ENCODE data around the gene NFAM1.

NFAM1 gene

GRCh38 chr22:42446151-42446550, 13.9 kb upstream of the NFAM1 start (continued):
- no peak for TF ChIP-seq ZNF221 (tag by site-specific recombination; IDR thresholded peaks at IDR 0.05; ENCODE audit: borderline replicate concordance)
- TF ChIP-seq SCRT1 (tag by site-specific recombination; IDR thresholded peaks at IDR 0.05; ENCODE audit: borderline replicate concordance) = no peak
- no peak for TF ChIP-seq ZNF292 (tag by site-specific recombination; IDR thresholded peaks at IDR 0.05; ENCODE audit: borderline replicate concordance, low read depth)
- no peak for TF ChIP-seq ZNF555 (tag by site-specific recombination; conservative IDR thresholded peaks at IDR 0.05)
- TF ChIP-seq ZNF610 (tag by site-specific recombination; IDR thresholded peaks at IDR 0.05; ENCODE audit: borderline replicate concordance) = no peak
- no peak for TF ChIP-seq ZNF366 (tag by site-specific recombination; conservative IDR thresholded peaks at IDR 0.05)
- no peak for TF ChIP-seq ZNF274 (IDR thresholded peaks at IDR 0.05; ENCODE audit: low read length)
- TF ChIP-seq ZNF274 (tag by site-specific recombination; IDR thresholded peaks at IDR 0.05; ENCODE audit: borderline replicate concordance) = no peak
- no peak for TF ChIP-seq OVOL3 (tag by site-specific recombination; IDR thresholded peaks at IDR 0.05)
- no peak for TF ChIP-seq RBAK (tag by site-specific recombination; IDR thresholded peaks at IDR 0.05)
- TF ChIP-seq, protein P1, sequence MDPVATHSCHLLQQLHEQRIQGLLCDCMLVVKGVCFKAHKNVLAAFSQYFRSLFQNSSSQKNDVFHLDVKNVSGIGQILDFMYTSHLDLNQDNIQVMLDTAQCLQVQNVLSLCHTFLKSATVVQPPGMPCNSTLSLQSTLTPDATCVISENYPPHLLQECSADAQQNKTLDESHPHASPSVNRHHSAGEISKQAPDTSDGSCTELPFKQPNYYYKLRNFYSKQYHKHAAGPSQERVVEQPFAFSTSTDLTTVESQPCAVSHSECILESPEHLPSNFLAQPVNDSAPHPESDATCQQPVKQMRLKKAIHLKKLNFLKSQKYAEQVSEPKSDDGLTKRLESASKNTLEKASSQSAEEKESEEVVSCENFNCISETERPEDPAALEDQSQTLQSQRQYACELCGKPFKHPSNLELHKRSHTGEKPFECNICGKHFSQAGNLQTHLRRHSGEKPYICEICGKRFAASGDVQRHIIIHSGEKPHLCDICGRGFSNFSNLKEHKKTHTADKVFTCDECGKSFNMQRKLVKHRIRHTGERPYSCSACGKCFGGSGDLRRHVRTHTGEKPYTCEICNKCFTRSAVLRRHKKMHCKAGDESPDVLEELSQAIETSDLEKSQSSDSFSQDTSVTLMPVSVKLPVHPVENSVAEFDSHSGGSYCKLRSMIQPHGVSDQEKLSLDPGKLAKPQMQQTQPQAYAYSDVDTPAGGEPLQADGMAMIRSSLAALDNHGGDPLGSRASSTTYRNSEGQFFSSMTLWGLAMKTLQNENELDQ (tag by site-specific recombination; IDR thresholded peaks at IDR 0.05; ENCODE audit: low read depth) = no peak

DNA sequence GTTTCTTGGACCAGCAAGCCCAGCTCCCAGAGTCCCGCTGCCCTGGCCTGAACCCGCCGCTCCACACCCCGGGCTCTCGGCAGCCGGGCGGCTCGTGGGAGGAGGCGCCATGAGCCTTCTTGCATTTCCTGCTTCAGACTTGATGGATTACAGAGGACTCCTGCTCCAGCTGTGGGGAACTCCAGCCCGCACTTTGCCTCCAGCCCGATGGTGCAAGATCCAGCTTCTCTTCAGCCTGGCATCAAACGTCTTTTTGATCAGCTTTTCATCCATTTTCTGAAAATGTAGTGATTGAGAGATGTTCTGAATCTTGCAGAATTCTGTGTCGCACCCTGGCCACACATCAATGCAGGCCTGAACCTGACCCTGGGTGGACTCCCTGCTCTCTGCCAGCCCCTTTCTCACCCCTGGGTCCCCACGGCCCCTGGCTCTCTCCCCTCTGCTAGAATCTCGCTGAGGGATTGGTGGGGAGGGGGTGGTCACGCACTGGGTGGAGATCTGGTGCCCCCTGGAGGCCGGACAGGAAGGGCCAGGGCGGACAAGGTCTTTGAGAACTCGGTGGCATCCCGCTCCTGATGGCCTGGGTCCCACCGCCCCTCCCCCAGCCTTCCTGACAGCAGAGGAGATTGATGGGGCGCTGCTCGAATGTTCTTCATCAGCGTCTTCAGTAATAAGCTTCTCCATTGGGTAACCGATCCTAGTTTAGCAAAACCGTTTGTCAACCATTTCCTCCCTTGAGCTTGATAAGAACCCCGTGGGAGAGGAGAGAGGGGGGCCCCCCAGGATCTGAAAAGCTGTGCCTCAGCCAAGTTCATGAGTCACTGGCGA, 12.1 kb upstream of the NFAM1 start:
- Histone ChIP-seq H3K9me3 (ENCODE audit: control insufficient read depth, insufficient read depth, low read depth, low read length) (no peaks in the 10 kb centered on the region), H3K36me3 (ENCODE audit: control insufficient read depth in 2 of 2, insufficient read depth in 1 of 2, low read length in 2 of 2) (no peaks in the 10 kb centered on the region), H3K4me3 (ENCODE audit: low read depth, low read length) (peak overlapping the region; percentile 34), H3K27ac (ENCODE audit: extremely low read depth, low read depth, low read length) (peak overlapping the region; percentile 13), H3K4me1 (ENCODE audit: control insufficient read depth, insufficient read depth, low read length) (peaks cover 8% of the 10 kb centered on the region)
- ChIA-PET POLR2A (interaction anchor here (0.5 to 1.7 kb wide), 8 partner anchors 9 to 507 kb away, joined by 3 to 6 read pairs (median 4); partner anchors contain the start of genes CENPM and SMDT1), CTCF (interaction anchor here (0.5 to 3.1 kb wide), 64 partner anchors 8 to 1637 kb away, joined by 3 to 33 read pairs (median 4); partner anchors contain the start of genes CENPM, NAGA and NDUFA6)
- TF ChIP-seq ZNF423 (tag by site-specific recombination; IDR thresholded peaks at IDR 0.05) (no peak), ZNF426 (tag by site-specific recombination; IDR thresholded peaks at IDR 0.05) (no peak), ZNF549 (tag by site-specific recombination; IDR thresholded peaks at IDR 0.05) (no peak), GFI1B (tag by site-specific recombination; IDR thresholded peaks at IDR 0.05) (no peak), ZNF623 (tag by site-specific recombination; IDR thresholded peaks at IDR 0.05) (peak; percentile 16; the same call in 1 of the 2 replicates), ZNF169 (tag by site-specific recombination; IDR thresholded peaks at IDR 0.05) (no peak), HOXA7 (CRISPR knock-in tag; IDR thresholded peaks at IDR 0.05; ENCODE audit: borderline replicate concordance) (no peak), KLF8 (tag by site-specific recombination; IDR thresholded peaks at IDR 0.05) (0 out of 2 replicates have a peak, but pooled peaks have one; percentile 17), ZSCAN30 (tag by site-specific recombination; IDR thresholded peaks at IDR 0.05) (0 out of 2 replicates have a peak, but pooled peaks have one; percentile 23), ZNF280C (tag by site-specific recombination; IDR thresholded peaks at IDR 0.05) (no peak), ZNF629 (tag by site-specific recombination; IDR thresholded peaks at IDR 0.05) (peak; percentile 63), YY1 (tag by site-specific recombination; IDR thresholded peaks at IDR 0.05) (peak; percentile 73), ZBTB20 (tag by site-specific recombination; IDR thresholded peaks at IDR 0.05) (peak; percentile 65; the same call in 1 of the 2 replicates), YY2 (tag by site-specific recombination; IDR thresholded peaks at IDR 0.05) (peak; percentile 38; the same call in 1 of the 2 replicates)
- TF ChIP-seq, protein P2, sequence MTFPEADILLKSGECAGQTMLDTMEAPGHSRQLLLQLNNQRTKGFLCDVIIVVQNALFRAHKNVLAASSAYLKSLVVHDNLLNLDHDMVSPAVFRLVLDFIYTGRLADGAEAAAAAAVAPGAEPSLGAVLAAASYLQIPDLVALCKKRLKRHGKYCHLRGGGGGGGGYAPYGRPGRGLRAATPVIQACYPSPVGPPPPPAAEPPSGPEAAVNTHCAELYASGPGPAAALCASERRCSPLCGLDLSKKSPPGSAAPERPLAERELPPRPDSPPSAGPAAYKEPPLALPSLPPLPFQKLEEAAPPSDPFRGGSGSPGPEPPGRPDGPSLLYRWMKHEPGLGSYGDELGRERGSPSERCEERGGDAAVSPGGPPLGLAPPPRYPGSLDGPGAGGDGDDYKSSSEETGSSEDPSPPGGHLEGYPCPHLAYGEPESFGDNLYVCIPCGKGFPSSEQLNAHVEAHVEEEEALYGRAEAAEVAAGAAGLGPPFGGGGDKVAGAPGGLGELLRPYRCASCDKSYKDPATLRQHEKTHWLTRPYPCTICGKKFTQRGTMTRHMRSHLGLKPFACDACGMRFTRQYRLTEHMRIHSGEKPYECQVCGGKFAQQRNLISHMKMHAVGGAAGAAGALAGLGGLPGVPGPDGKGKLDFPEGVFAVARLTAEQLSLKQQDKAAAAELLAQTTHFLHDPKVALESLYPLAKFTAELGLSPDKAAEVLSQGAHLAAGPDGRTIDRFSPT (tag by site-specific recombination; IDR thresholded peaks at IDR 0.05) = no peak; the same call in 1 of the 2 replicates
- TF ChIP-seq, protein P3, sequence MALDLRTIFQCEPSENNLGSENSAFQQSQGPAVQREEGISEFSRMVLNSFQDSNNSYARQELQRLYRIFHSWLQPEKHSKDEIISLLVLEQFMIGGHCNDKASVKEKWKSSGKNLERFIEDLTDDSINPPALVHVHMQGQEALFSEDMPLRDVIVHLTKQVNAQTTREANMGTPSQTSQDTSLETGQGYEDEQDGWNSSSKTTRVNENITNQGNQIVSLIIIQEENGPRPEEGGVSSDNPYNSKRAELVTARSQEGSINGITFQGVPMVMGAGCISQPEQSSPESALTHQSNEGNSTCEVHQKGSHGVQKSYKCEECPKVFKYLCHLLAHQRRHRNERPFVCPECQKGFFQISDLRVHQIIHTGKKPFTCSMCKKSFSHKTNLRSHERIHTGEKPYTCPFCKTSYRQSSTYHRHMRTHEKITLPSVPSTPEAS (tag by site-specific recombination; IDR thresholded peaks at IDR 0.05) = no peak

All from HEK293 (cell line).